Measurements from ENCODE around the gene GBF1. TPM values are rescaled to one million over a fixed set of nuclear protein-coding genes. Genes with fewer than 3 reads are reported as not detected.

GBF1 gene
- total and polyA plus RNA-seq, 2 of the 13 experiments (the other 11 are each of a cell fraction or from before 2014, with no cell fraction given): 17.1 to 21.9 TPM

DNA sequence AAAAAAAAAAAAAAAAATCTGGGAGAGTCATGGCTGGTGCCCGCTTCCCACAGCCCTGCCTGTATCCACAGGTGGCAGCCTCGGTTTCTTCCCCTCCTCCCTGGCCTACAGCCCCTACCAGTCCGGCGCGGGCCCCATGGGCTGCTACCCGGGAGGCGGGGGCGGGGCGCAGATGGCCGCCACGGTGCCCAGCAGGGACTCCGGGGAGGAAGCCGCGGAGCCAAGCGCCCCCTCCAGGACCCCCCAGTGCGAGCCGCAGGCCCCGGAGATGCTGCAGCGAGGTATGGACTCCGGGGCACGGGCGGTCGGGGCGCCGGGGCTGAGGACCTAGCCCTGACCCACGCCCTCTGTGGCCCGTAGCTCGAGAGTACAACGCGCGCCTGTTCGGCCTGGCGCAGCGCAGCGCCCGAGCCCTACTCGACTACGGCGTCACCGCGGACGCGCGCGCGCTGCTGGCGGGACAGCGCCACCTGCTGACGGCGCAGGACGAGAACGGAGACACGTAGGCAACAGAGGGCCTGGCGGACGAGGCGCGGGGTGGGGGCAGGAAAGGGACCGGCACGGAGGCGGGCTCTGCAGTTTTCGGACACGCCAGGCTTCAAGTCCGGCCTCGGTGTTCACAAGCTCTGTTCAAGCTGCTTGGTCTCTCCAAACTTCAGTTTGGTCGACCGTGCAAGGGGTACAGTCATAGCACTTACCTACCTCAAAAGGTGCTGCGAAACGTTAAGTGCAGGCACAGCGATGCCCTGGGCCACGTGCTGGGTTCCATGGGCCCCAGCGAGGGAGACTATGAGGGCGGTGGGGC, 154.1 kb downstream of the GBF1 start (continued):
- TF ChIP-seq, protein P1, sequence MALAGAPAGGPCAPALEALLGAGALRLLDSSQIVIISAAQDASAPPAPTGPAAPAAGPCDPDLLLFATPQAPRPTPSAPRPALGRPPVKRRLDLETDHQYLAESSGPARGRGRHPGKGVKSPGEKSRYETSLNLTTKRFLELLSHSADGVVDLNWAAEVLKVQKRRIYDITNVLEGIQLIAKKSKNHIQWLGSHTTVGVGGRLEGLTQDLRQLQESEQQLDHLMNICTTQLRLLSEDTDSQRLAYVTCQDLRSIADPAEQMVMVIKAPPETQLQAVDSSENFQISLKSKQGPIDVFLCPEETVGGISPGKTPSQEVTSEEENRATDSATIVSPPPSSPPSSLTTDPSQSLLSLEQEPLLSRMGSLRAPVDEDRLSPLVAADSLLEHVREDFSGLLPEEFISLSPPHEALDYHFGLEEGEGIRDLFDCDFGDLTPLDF (CRISPR knock-in tag; IDR thresholded peaks at IDR 0.05): peak; percentile 50; the same call in 1 of the 2 replicates
- TF ChIP-seq ZNF329 (CRISPR knock-in tag; IDR thresholded peaks at IDR 0.05; ENCODE audit: low read depth) (no peak; the same call in 1 of the 2 replicates), ADNP (CRISPR knock-in tag; IDR thresholded peaks at IDR 0.05) (no peak), SETDB1 (CRISPR knock-in tag; IDR thresholded peaks at IDR 0.05; ENCODE audit: borderline replicate concordance) (no peak), PHF8 (CRISPR knock-in tag; IDR thresholded peaks at IDR 0.05) (peak; percentile 76), RFXAP (CRISPR knock-in tag; IDR thresholded peaks at IDR 0.05; ENCODE audit: borderline replicate concordance) (no peak), REL (CRISPR knock-in tag; conservative IDR thresholded peaks at IDR 0.05) (peak; percentile 51), HMGA1 (CRISPR knock-in tag; conservative IDR thresholded peaks at IDR 0.05) (no peak), NBN (conservative IDR thresholded peaks at IDR 0.05) (no peak), ZNF557 (CRISPR knock-in tag; IDR thresholded peaks at IDR 0.05) (no peak), NR2F2 (IDR thresholded peaks at IDR 0.05; ENCODE audit: borderline replicate concordance, low read depth) (no peak), ZFX (CRISPR knock-in tag; IDR thresholded peaks at IDR 0.05; ENCODE audit: low read depth) (peak; percentile 97), ZNF431 (CRISPR knock-in tag; IDR thresholded peaks at IDR 0.05; ENCODE audit: borderline replicate concordance, low read depth) (no peak), MBNL3 (CRISPR knock-in tag; conservative IDR thresholded peaks at IDR 0.05) (no peak), RFX5 (IDR thresholded peaks at IDR 0.05; ENCODE audit: low read depth, low read length) (no peak), POLR2A (IDR thresholded peaks at IDR 0.05; ENCODE audit: insufficient read depth in 1 of 2, low read depth in 2 of 2, low read length in 2 of 2) (peak in 1 of 2 experiments; percentile 62; a peak in 1 of 4 replicates), ARNT (IDR thresholded peaks at IDR 0.05) (no peak), RAD21 (CRISPR knock-in tag; IDR thresholded peaks at IDR 0.05) (peak; percentile 94), SRSF9 (IDR thresholded peaks at IDR 0.05; ENCODE audit: borderline replicate concordance, insufficient read depth, low read depth, low read length, poor library complexity, severe bottlenecking) (no peak), MYC (CRISPR knock-in tag; IDR thresholded peaks at IDR 0.05; ENCODE audit: borderline replicate concordance) (peak; percentile 90), CAMTA2 (CRISPR knock-in tag; IDR thresholded peaks at IDR 0.05; ENCODE audit: borderline replicate concordance) (0 out of 2 replicates have a peak, but pooled peaks have one; percentile 30), NFYC (CRISPR knock-in tag; IDR thresholded peaks at IDR 0.05) (peak; percentile 59; the same call in 1 of the 2 replicates), HOXA9 (CRISPR knock-in tag; IDR thresholded peaks at IDR 0.05; ENCODE audit: borderline replicate concordance) (no peak), ZNF207 (IDR thresholded peaks at IDR 0.05; ENCODE audit: borderline replicate concordance) (no peak)
- TF ChIP-seq, protein P2, sequence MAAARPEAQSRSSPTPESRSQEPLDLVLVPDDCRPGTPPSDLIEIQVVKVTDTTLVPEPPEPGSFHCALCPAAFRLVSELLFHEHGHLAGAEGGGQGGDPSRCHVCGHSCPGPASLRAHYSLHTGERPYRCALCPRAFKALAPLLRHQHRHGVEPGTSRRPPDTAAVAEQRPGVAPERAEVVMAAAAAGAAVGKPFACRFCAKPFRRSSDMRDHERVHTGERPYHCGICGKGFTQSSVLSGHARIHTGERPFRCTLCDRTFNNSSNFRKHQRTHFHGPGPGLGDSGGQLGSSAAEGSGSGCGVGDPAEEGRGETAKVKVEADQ (CRISPR knock-in tag; IDR thresholded peaks at IDR 0.05; ENCODE audit: borderline replicate concordance): 0 out of 2 replicates have a peak, but pooled peaks have one; percentile 73
- TF ChIP-seq, protein P3, sequence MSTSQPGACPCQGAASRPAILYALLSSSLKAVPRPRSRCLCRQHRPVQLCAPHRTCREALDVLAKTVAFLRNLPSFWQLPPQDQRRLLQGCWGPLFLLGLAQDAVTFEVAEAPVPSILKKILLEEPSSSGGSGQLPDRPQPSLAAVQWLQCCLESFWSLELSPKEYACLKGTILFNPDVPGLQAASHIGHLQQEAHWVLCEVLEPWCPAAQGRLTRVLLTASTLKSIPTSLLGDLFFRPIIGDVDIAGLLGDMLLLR (CRISPR knock-in tag; IDR thresholded peaks at IDR 0.05): peak; percentile 94
- TF ChIP-seq, protein P4, sequence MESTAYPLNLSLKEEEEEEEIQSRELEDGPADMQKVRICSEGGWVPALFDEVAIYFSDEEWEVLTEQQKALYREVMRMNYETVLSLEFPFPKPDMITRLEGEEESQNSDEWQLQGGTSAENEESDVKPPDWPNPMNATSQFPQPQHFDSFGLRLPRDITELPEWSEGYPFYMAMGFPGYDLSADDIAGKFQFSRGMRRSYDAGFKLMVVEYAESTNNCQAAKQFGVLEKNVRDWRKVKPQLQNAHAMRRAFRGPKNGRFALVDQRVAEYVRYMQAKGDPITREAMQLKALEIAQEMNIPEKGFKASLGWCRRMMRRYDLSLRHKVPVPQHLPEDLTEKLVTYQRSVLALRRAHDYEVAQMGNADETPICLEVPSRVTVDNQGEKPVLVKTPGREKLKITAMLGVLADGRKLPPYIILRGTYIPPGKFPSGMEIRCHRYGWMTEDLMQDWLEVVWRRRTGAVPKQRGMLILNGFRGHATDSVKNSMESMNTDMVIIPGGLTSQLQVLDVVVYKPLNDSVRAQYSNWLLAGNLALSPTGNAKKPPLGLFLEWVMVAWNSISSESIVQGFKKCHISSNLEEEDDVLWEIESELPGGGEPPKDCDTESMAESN (CRISPR knock-in tag; conservative IDR thresholded peaks at IDR 0.05): peak; percentile 90
